PC-9 (cell line): ENCODE data around the gene SHC1. TPM values are rescaled to one million over a fixed set of nuclear protein-coding genes. Genes with fewer than 3 reads are reported as not detected.

Experiments
- BruUV-seq: library from RNA; stranded (reverse); fragments of 400-500 nt; replicated peaks from 2 replicates; lab custom pipeline; 2021; lab: Mats Ljungman, UMichigan
- CTCF ChIA-PET: fragments of 300-600 bp; sonication (Branson Sonifier 250); formaldehyde crosslinking; loops from one replicate; lab custom pipeline; 2022; ENCODE audit warnings: antibody characterized with exemption; lab: Charles Lee
- POLR2A ChIA-PET: fragments of 300-600 bp; sonication (Branson Sonifier 250); formaldehyde crosslinking; loops from one replicate; lab custom pipeline; 2022; ENCODE audit warnings: antibody characterized with exemption; ENCODE audit not compliant: unreplicated experiment; lab: Charles Lee
- DNase-seq, 2 experiments: peaks; one replicate each; pipeline versions ENCODE4 v3.0.0 to v3.0.0-alpha.2; 2015 to 2022; ENCODE audit warnings: mixed read lengths in 1 of 2
- H2AFZ ChIP-seq: fragments of 200-600 bp; sonication (generic); 2 replicates; pipeline ENCODE4 v1.8.1; 2017; ENCODE audit warnings: antibody characterized with exemption
- H3F3A ChIP-seq: fragments of 200-600 bp; sonication (generic); 2 replicates; pipeline ENCODE4 v1.8.1; 2017; ENCODE audit warnings: antibody characterized with exemption, mild to moderate bottlenecking, low read depth; ENCODE audit not compliant: insufficient read depth
- H3K27ac ChIP-seq: fragments of 200-600 bp; sonication (generic); 2 replicates; pipeline ENCODE4 v1.6.1; 2016; ENCODE audit warnings: mixed run types
- H3K27me3 ChIP-seq: fragments of 200-600 bp; sonication (generic); 2 replicates; pipeline ENCODE4 v1.6.1; 2016; ENCODE audit warnings: low read depth, mixed run types; ENCODE audit not compliant: insufficient read depth
- H3K36me3 ChIP-seq: fragments of 200-600 bp; sonication (generic); 2 replicates; pipeline ENCODE4 v1.6.1; 2016; ENCODE audit warnings: low read depth, mixed run types
- H3K4me1 ChIP-seq: fragments of 200-600 bp; sonication (generic); replicated peaks from 2 replicates; pipeline ENCODE4 v1.6.1; 2016; ENCODE audit warnings: mixed run types; ENCODE audit not compliant: insufficient read depth
- H3K4me2 ChIP-seq: fragments of 200-600 bp; sonication (generic); 2 replicates; pipeline ENCODE4 v1.6.1; 2017; ENCODE audit warnings: mixed run types
- H3K4me3 ChIP-seq: fragments of 200-600 bp; sonication (generic); 2 replicates; pipeline ENCODE4 v1.6.1; 2016; ENCODE audit warnings: mixed run types
- H3K79me2 ChIP-seq: fragments of 200-600 bp; sonication (generic); 2 replicates; pipeline ENCODE4 v1.6.1; 2017; ENCODE audit warnings: low read depth, mixed run types
- H3K9me2 ChIP-seq: fragments of 200-600 bp; sonication (generic); 2 replicates; pipeline ENCODE4 v1.8.1; 2017; ENCODE audit warnings: mild to moderate bottlenecking; ENCODE audit not compliant: insufficient read depth
- H3K9me3 ChIP-seq: fragments of 200-600 bp; sonication (generic); 2 replicates; pipeline ENCODE4 v1.8.1; 2016; ENCODE audit warnings: low read depth; ENCODE audit not compliant: insufficient read depth
- H4K20me1 ChIP-seq: fragments of 200-600 bp; sonication (generic); 2 replicates; pipeline ENCODE4 v1.8.1; 2017; ENCODE audit not compliant: insufficient read depth
- EZH2 ChIP-seq: fragments of 200-600 bp; sonication (generic); IDR thresholded peaks from 2 replicates; pipeline ENCODE4 v1.8.0; 2017; ENCODE audit warnings: antibody characterized with exemption, low read depth
- intact Hi-C: fragments of 100-400 bp; cut with micrococcal nuclease; formaldehyde crosslinking; loops from one replicate; pipeline ENCODE4 v1.10.0; 2022; ENCODE audit not compliant: unreplicated experiment
- total RNA-seq: library from RNA; stranded (reverse); gene quantifications from 2 replicates; pipeline ENCODE4 v1.2.3, GENCODE V29; 2021
- TF ChIP-seq, protein P1 (sequence below): fragments of 200-600 bp; sonication (generic); conservative IDR thresholded peaks from 2 replicates; pipeline ENCODE4 v1.6.1; 2017; ENCODE audit warnings: mixed run types, antibody characterized with exemption, mild to moderate bottlenecking, moderate library complexity

The SHC1 gene
- total RNA-seq, 1 experiment from 2014 or later: 210 TPM

DNA sequence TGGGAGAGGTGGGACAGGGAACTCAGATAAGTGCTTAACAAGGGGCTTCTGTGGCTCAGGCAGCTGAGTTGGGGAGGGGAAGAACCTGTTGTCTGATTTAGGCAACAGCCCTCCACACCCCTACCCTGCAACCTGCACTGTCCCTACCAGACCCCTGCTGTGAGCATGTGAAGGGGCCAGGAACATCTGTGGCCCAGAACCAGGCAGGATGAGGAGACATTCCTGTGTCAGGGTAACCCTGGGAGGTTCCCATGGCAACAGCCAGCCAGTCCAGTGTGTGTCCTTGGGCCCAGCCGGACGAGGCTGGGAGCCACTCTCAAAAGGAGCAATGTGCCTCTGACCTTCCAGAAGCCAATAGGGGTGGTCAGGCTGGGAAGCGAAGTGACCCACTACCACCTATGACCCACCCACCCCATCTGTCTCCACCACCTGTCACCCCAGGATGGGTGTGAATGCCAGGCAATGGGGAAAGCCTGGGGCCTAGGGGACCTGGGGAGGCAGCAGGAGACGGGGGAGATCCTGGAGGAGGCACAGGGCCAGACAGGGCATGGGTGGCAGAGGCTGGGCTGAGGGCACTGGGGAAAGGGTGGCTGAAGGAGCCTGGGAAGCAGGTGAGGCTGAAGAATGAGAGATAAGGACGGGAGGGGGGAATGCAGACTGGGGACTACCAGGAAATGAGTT, 29.1 kb downstream of the SHC1 start:
- BruUV-seq: no TSS peak
- no peak for DNase-seq
- TF ChIP-seq, protein P1, sequence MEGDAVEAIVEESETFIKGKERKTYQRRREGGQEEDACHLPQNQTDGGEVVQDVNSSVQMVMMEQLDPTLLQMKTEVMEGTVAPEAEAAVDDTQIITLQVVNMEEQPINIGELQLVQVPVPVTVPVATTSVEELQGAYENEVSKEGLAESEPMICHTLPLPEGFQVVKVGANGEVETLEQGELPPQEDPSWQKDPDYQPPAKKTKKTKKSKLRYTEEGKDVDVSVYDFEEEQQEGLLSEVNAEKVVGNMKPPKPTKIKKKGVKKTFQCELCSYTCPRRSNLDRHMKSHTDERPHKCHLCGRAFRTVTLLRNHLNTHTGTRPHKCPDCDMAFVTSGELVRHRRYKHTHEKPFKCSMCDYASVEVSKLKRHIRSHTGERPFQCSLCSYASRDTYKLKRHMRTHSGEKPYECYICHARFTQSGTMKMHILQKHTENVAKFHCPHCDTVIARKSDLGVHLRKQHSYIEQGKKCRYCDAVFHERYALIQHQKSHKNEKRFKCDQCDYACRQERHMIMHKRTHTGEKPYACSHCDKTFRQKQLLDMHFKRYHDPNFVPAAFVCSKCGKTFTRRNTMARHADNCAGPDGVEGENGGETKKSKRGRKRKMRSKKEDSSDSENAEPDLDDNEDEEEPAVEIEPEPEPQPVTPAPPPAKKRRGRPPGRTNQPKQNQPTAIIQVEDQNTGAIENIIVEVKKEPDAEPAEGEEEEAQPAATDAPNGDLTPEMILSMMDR: no peak
- TF ChIP-seq EZH2: no peak
- Histone ChIP-seq H3K27me3 (no peaks in the 10 kb centered on the region), H3K4me3 (no peak overlapping the region), H3K79me2 (no peaks in the 10 kb centered on the region), H3K36me3 (no peaks in the 10 kb centered on the region), H3K9me3 (no peaks in the 10 kb centered on the region), H3F3A (peaks cover 18% of the 10 kb centered on the region; the same call in 1 of the 2 replicates), H2AFZ (no peak overlapping the region), H4K20me1 (no peaks in the 10 kb centered on the region), H3K27ac (no peak overlapping the region), H3K9me2 (no peaks in the 10 kb centered on the region), H3K4me2 (no peak overlapping the region), H3K4me1 (peaks cover 39% of the 10 kb centered on the region)
- POLR2A ChIA-PET: no interaction called here
- intact Hi-C loops: no loop called here
- CTCF ChIA-PET: interaction anchor here (0.6 kb wide), 1 partner anchor 23 kb away, joined by 3 read pairs; no protein-coding TSS in a partner anchor

DNA sequence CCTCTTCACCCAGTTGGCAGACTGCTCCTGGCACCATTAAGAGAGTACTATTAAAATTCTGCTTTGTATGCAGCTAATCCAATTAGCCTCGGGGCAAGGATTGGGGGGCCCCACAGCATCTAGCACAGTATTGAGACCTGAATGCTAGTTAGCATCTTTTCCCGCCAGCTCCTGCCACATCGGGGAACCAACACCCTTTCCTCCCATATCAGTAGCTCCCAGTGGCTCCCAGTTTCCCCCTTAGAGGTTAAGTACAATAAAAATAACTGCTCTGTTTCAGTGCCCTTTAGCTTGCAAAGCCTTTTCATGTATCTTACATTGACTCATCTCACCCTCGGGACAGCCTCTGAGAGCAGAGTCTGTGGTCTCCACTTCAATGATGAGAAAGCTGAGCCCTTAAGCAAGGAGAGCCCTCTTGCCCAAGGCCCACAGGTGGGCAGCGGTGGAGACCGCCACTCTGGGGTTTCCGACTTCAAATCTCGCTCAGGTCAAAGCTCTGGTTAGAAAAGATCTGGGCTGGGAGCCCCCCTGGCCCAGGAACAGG, 29.8 kb downstream of the SHC1 start:
- TF ChIP-seq EZH2: no peak
- TF ChIP-seq, protein P1: no peak
- H3K27me3 ChIP-seq: no peaks in the 10 kb centered on the region
- H3K36me3 ChIP-seq: no peaks in the 10 kb centered on the region
- H3K79me2 ChIP-seq: peaks cover 5% of the 10 kb centered on the region; the same call in 1 of the 2 replicates
- intact Hi-C loops: no loop called here
- no peaks in the 10 kb centered on the region for H4K20me1 ChIP-seq
- peaks cover 44% of the 10 kb centered on the region for H3K4me1 ChIP-seq
- ChIA-PET CTCF (interaction anchor here (0.6 kb wide), 1 partner anchor 24 kb away, joined by 3 read pairs; no protein-coding TSS in a partner anchor), POLR2A (interaction anchor here (0.6 kb wide), 2 partner anchors 55 to 76 kb away, joined by 3 to 4 read pairs; no protein-coding TSS in a partner anchor)
- no peak overlapping the region for H3K27ac ChIP-seq
- no peak overlapping the region for H3K4me2 ChIP-seq
- H3F3A ChIP-seq: peaks cover 18% of the 10 kb centered on the region; the same call in 1 of the 2 replicates
- no peaks in the 10 kb centered on the region for H3K9me2 ChIP-seq
- no peak overlapping the region for H2AFZ ChIP-seq
- no peak overlapping the region for H3K4me3 ChIP-seq
- DNase-seq: no peak
- no TSS peak for BruUV-seq
- no peaks in the 10 kb centered on the region for H3K9me3 ChIP-seq

DNA sequence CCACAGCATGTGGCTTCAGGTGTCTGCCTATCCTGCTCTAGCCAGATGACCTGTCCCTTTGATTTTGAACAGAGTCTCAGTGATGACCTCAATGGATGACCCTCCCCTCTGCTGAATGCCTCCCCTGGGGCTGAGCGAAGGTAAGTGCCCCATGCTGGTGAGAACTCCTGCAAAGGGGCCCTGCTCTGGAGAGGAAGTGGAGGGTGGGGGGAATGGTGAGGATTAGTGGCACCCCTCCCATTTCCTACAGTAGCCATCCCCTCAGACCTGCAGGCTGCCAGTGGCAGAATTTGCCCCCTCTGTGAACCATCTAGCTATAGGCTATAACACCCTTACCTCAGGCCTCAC, 30.4 kb downstream of the SHC1 start:
- POLR2A ChIA-PET: interaction anchor here (0.6 kb wide), 2 partner anchors 55 to 77 kb away, joined by 3 to 4 read pairs; no protein-coding TSS in a partner anchor
- H3K4me1 ChIP-seq: peaks cover 46% of the 10 kb centered on the region
- no peak for DNase-seq
- no peak overlapping the region for H3K4me3 ChIP-seq
- H3F3A ChIP-seq: peaks cover 18% of the 10 kb centered on the region; the same call in 1 of the 2 replicates
- H3K9me3 ChIP-seq: no peaks in the 10 kb centered on the region
- H3K79me2 ChIP-seq: peaks cover 5% of the 10 kb centered on the region; the same call in 1 of the 2 replicates
- TF ChIP-seq, protein P1: no peak
- no peak for TF ChIP-seq EZH2
- H3K27ac ChIP-seq: no peak overlapping the region
- intact Hi-C loops: no loop called here
- CTCF ChIA-PET: interaction anchor here (0.7 kb wide), 2 partner anchors 114 to 181 kb away, joined by 4 to 10 read pairs; no protein-coding TSS in a partner anchor
- no peak overlapping the region for H3K4me2 ChIP-seq
- no peaks in the 10 kb centered on the region for H3K9me2 ChIP-seq
- no peak overlapping the region for H2AFZ ChIP-seq
- H3K36me3 ChIP-seq: no peaks in the 10 kb centered on the region
- no peaks in the 10 kb centered on the region for H4K20me1 ChIP-seq
- no peaks in the 10 kb centered on the region for H3K27me3 ChIP-seq
- no TSS peak for BruUV-seq
